Left lung (tissue), 10 donors: ENCODE results near the gene DDRGK1. TPM values are rescaled to one million over a fixed set of nuclear protein-coding genes. Genes with fewer than 3 reads are reported as not detected.
A peak's percentile ranks its signal among the peaks of the same experiment; 100 is the strongest.

Experiments used
- ATAC-seq: fragments of 200-7000 bp; cut with Tn5 transposase; one replicate; pipeline ENCODE4 v1.9.1; 2020; ENCODE audit warnings: moderate library complexity
- DNase-seq, 4 donors: peaks; one replicate each; pipeline ENCODE4 v3.0.0-alpha.2; 2013 to 2020
- H3K27ac ChIP-seq, 2 donors: fragments of 200-600 bp; sonication (generic) in 1 of 2; one replicate each; pipeline versions ENCODE4 v1.5.0 to v1.8.0; 2020 to 2021
- H3K27me3 ChIP-seq, 2 donors: fragments of 200-600 bp; sonication (generic) in 1 of 2; one replicate each; pipeline versions ENCODE4 v1.5.0 to v1.8.0; 2020 to 2021
- H3K36me3 ChIP-seq, 2 donors: fragments of 200-600 bp; sonication (generic) in 1 of 2; one replicate each; pipeline versions ENCODE4 v1.5.0 to v1.8.0; 2020 to 2021
- H3K4me1 ChIP-seq, 2 donors: fragments of 200-600 bp; one replicate each; pipeline ENCODE4 v1.8.0; 2021
- H3K4me3 ChIP-seq, 2 donors: fragments of 200-600 bp; sonication (generic) in 1 of 2; one replicate each; pipeline versions ENCODE4 v1.5.0 to v1.8.0; 2020 to 2021; ENCODE audit warnings: mild to moderate bottlenecking in 1 of 2
- H3K9me3 ChIP-seq, 2 donors: fragments of 200-600 bp; sonication (generic) in 1 of 2; one replicate each; pipeline versions ENCODE4 v1.5.0 to v1.8.0; 2020 to 2021
- intact Hi-C, 2 donors: fragments of 100-400 bp; cut with DNase I; formaldehyde crosslinking; loops; one replicate each; pipeline versions ENCODE4 v1.11.2 to v1.14.2; 2022
- polyA plus RNA-seq, 6 donors: library from polyadenylated mRNA; unstranded; fragments of 120-200 nt; gene quantifications; one replicate each; pipeline ENCODE4 v1.2.1, GENCODE V29; 2013; ENCODE audit not compliant: insufficient read length in 6 of 6
- total RNA-seq, 2 donors: library from RNA; stranded (reverse); fragmentation: NEBNext Ultra II Directional; extraction: Animal tissue kit (Norgen Biotek cat#: 25700); gene quantifications; one replicate each; pipeline ENCODE4 v1.2.1, GENCODE V29; 2021
- TF ChIP-seq, protein P1 (sequence below), 2 donors: fragments of 200-600 bp; sonication (generic) in 1 of 2; IDR thresholded peaks; one replicate each; pipeline versions ENCODE4 v1.5.0 to v1.8.0; 2021; ENCODE audit warnings: antibody characterized with exemption in 2 of 2
- donor health status: DM: no; HTN: yes; CAD: no.
- donor health status: DM: no; HTN: no; CAD: no.

DDRGK1 gene
- total and polyA plus RNA-seq, 8 donors, result 46.6 to 107 (median 50.4) TPM

DNA sequence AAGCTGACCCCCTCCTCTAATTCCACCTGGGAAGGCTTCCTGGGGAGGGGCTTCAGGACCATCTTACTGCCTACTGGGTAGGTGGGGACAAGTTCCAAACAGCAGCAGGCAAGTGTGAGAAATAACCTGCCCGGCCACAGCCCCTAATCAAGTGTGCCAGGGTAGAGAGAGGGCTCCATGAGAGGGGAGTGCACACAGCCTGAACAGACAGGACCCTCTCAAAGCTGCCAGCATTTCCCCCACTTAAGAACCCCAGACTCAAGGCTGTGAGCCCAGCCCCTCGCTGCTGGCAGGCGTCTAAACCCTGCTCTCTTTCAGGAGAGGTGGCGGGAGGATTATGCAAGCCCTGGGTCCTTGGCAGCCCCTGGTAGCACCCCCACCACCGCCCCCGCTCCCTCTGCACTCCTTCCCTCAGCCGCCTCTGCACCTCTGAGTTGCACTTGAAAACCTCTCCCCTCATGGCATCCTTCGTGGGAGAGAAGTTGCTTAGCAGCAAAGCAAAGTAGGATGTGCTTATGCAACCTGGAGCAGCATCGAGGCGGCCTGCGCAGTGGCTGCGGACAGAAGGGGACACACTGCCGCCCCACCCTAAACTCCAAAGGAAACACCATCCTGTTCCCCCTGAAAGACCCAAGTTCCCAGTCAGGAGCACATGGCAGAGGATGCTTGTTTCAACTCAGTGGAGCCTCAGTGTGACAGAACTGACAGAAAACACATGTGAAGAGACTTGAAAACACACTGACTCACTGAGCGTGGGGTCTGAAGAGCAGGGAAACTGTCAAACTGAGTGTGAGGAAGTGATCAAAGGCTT is 10.5 kb downstream of the DDRGK1 start:
- H3K4me3 ChIP-seq, result no peak overlapping the region
- no peaks in the 10 kb centered on the region for H3K27me3 ChIP-seq
- H3K36me3 ChIP-seq, result peaks cover 0 to 98% of the 10 kb centered on the region in 2 donors
- ATAC-seq (no peak), DNase-seq (peak in 1 of 4 donors; percentile 34)
- no peak overlapping the region for H3K27ac ChIP-seq
- no peaks in the 10 kb centered on the region for H3K4me1 ChIP-seq
- intact Hi-C loops, result no loop called here
- TF ChIP-seq, protein P1, sequence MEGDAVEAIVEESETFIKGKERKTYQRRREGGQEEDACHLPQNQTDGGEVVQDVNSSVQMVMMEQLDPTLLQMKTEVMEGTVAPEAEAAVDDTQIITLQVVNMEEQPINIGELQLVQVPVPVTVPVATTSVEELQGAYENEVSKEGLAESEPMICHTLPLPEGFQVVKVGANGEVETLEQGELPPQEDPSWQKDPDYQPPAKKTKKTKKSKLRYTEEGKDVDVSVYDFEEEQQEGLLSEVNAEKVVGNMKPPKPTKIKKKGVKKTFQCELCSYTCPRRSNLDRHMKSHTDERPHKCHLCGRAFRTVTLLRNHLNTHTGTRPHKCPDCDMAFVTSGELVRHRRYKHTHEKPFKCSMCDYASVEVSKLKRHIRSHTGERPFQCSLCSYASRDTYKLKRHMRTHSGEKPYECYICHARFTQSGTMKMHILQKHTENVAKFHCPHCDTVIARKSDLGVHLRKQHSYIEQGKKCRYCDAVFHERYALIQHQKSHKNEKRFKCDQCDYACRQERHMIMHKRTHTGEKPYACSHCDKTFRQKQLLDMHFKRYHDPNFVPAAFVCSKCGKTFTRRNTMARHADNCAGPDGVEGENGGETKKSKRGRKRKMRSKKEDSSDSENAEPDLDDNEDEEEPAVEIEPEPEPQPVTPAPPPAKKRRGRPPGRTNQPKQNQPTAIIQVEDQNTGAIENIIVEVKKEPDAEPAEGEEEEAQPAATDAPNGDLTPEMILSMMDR (IDR thresholded peaks at IDR 0.05), result no peak
- no peaks in the 10 kb centered on the region for H3K9me3 ChIP-seq

DNA sequence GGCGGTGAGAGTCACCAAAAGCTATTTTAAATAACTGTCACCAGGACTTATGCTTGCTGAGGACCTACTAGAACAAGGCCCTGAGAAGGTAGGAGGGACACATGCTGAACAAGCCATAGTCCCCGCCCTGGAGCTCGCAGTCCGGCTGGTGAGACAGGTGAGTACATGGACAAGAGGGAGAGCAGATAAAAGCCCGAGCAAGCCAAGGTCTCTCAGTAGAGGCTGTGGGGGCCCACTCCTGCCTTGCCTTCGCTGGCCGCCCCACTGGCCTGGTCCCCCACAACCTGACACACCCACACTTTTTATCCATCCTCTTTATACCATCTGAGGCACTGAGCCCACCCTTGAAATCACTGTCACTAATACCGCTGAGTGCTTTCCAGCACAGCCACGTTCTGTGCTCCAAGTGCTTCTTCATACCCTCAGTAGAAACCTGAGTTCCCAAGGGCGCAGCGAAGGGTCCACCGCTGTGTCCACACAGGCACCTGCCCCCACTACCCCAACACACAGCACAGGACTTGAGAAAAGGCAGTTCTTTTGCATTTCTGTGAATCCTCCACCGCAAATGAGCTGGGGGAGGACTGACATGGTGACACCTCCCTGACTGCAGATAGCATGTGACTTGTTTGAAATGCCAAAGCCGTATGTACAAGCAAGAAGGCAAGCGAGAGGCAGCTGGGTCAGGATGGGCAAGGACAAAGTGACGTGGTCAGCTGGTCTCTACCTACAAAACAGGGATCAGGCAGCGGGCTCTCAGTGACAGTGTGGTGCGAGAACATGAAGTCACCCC is 12.1 kb downstream of the DDRGK1 start:
- ATAC-seq, result no peak
- DNase-seq, result peak in 1 of 4 donors; percentile 64
- Histone ChIP-seq H3K27me3 (no peaks in the 10 kb centered on the region), H3K27ac (no peak overlapping the region), H3K4me1 (no peaks in the 10 kb centered on the region), H3K4me3 (no peak overlapping the region), H3K9me3 (no peaks in the 10 kb centered on the region), H3K36me3 (peaks cover 0 to 92% of the 10 kb centered on the region in 2 donors)
- intact Hi-C loops, result no loop called here
- TF ChIP-seq, protein P1 (IDR thresholded peaks at IDR 0.05), result no peak

DNA sequence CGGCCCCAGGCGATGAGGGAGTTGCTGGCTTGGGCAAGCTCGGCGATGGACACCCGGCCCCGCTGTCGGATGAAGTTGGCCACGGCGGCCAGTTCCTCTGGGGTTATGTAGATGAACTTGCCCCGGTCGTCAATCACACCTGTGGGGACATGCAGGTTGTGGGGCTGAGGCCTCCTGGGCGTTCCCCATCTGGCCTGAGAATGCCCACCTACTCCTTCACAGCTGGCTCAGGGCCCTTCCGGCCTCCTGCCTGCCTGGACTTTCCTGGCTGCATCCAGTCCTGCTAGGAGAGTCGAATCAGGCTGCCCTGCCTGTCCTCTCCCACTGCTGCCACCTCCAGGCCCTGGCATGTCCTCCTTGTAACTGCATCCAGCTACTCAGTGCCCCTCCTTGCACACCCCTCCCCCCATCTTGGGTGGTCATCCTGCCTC is 13.8 kb downstream of the DDRGK1 start:
- H3K27me3 ChIP-seq, result no peaks in the 10 kb centered on the region
- intact Hi-C loops, result no loop called here
- H3K4me1 ChIP-seq, result no peaks in the 10 kb centered on the region
- TF ChIP-seq, protein P1 (IDR thresholded peaks at IDR 0.05), result no peak
- peak in 1 of 4 donors; percentile 77 for DNase-seq
- peaks cover 0 to 75% of the 10 kb centered on the region in 2 donors for H3K36me3 ChIP-seq
- no peak overlapping the region for H3K4me3 ChIP-seq
- H3K9me3 ChIP-seq, result no peaks in the 10 kb centered on the region
- no peak for ATAC-seq
- H3K27ac ChIP-seq, result no peak overlapping the region

DNA sequence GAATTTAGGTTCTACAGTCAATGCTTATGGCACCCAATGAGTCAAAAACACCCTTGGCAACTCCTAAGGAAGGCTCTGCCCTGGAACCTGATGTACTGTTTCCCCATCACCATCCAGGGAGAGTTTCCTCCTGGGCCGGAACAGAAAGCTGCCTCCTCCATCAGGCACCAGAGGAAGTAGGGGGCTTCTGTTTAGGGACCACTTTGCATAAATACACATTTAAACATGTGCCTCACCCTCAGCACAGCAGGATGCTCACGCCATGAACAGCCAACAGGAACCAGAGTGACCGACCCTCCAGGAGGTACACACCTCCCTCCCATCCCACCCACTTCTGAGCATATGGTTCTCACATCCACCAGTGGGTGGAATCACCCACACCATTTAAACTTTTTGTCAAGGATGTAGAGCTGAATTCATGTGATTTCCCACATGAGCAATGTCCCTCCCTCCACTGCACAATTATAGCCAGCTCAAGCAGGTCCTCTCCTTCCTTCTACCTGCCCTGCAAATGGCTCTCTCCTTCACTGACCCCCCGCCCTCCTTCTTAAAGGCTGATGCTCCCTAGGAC is 14.8 kb downstream of the DDRGK1 start:
- no peak overlapping the region for H3K27ac ChIP-seq
- no peak for ATAC-seq
- DNase-seq, result peak in 1 of 4 donors; percentile 4
- H3K9me3 ChIP-seq, result no peaks in the 10 kb centered on the region
- TF ChIP-seq, protein P1 (IDR thresholded peaks at IDR 0.05), result no peak
- H3K4me1 ChIP-seq, result no peaks in the 10 kb centered on the region
- H3K27me3 ChIP-seq, result no peaks in the 10 kb centered on the region
- peaks cover 0 to 65% of the 10 kb centered on the region in 2 donors for H3K36me3 ChIP-seq
- no peak overlapping the region for H3K4me3 ChIP-seq
- intact Hi-C loops, result no loop called here
